Activated CD4-positive, alpha-beta T cell treated with anti-CD3 and anti-CD28 coated beads, Interleukin-2, Interleukin-6, amounts not matched to agents 100 ng/mL and 50 ng/mL, durations not matched to agents 16 hours and 8 hours (primary cell): ENCODE results near the gene DNAH11.

Experiments used
- DNase-seq: peaks from one replicate; pipeline ENCODE4 v3.0.0-alpha.2; 2020

DNAH11 gene

DNA sequence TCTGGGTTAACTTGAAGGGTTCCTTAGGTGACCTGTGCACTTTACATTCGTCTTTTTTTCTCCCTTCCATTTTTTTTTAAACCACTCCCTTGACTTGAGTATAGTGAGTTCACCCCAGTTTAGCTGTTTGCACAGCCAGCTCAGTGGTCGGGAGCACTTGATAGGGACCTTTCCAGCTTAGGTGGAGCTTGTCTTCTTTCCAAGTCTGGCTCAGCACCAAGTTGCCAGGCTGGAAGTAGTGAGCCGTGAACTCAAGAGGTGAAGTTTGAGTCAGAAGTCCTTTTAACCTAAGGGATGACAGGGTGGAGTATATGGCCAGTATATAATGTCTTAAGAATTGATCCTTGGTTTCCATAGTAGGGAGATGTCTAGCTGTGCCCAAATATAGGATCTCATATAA, 7.2 kb downstream of the DNAH11 start:
- DNase-seq: no peak

DNA sequence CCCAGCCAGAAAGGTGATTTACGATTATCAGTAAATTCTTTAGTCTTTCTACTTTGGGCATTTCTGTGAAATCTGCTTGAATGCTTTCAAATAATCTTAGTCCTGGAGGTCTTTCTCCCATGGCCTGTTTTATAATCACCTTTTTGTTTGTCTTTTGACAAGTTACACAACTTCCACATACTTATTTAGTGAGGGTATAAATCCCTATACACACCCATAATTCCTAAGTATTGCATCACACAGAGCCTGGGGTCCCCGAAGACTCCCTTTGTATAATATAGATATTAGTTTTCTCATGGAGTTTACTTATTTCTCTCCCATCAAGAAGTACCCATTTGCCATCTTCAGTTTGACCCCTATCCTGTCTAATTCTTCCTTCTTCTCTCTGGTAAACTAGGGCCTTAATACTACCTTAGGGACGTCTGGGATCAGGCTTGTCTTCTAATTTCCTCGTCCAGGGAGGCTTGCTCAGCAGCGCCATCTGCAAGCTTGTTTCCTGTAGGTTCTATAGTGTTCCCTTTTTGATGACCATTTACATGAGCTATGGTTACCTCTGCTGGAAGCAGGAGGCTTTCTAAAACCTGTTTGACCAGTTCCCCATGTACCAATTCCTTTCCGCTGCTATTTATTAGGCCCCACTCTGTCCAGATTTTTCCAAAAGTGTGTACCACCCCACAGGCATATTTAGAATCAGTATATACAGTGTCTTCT, 8.1 kb downstream of the DNAH11 start:
- DNase-seq: no peak

DNA sequence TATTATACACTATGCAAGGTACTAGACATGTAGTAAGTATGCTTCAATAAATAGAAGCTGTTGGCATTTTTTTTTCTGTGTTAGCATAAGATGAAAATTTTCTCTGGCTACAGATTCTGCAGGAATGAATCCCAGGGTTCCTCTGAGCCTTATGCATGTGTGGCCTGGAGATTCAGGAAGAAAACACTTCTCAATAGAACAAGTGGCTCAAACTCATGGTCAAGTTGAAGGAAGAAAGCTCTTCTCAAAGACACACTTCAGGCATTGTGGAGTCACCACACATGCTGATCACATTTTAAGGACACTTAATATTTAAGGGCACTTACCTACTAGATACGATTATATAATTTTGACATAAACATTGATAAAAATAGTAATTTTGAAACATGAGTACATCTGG, 19.5 kb downstream of the DNAH11 start:
- no peak for DNase-seq

GRCh38 chr7:21565614-21566013, 22.8 kb downstream of the DNAH11 start:
- no peak for DNase-seq

- no peak for DNase-seq
Measured at GRCh38 chr7:21566094-21566493, 23.3 kb downstream of the DNAH11 start.

GRCh38 chr7:21568762-21569161, 25.9 kb downstream of the DNAH11 start:
- DNase-seq: peak; percentile 16

DNA sequence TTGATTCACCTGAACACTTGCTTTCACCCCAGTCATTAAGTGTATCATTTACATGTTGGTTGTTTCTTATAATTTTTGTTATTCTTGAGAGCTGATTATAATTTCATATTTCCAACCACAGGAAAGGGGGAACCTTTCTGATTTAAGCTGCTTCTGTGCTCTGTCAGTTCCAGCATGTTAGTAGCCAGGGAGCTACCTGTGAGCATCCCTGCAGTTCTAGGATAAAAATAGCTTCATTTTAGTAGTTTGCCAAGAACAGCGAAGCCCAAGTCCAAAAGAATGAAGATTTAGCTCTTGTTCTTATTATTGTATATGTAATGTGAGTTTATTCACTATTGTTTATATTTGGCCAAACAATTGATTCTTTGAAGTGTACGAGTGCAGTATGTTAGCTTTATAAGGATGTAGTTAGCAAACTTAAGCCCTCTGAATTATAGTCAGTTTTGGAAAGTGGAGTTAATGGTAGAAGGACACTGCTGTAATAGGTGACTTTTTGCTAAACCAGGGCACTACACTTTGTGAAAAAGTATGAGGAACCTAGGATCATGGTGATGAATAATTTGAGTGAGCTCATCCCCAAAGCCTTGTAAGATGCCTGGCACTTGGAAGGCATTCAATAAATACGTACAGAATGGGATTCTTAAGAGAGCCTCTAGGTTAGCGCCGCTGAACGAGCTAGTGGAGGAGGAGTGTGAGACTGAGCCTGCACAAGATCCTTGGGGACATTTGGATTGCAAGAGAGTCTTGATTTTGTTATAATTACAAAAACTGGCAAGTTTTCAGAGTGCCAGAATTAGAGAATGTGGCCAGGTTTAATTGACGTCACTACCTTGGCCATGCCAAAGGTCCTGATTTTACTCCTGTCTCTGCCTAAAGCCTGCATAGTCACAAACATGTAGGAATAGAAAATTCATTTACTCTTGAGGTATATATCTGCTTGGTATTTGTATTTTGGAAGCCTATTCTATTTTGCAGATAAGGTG, 29.8 kb downstream of the DNAH11 start:
- DNase-seq: no peak

DNA sequence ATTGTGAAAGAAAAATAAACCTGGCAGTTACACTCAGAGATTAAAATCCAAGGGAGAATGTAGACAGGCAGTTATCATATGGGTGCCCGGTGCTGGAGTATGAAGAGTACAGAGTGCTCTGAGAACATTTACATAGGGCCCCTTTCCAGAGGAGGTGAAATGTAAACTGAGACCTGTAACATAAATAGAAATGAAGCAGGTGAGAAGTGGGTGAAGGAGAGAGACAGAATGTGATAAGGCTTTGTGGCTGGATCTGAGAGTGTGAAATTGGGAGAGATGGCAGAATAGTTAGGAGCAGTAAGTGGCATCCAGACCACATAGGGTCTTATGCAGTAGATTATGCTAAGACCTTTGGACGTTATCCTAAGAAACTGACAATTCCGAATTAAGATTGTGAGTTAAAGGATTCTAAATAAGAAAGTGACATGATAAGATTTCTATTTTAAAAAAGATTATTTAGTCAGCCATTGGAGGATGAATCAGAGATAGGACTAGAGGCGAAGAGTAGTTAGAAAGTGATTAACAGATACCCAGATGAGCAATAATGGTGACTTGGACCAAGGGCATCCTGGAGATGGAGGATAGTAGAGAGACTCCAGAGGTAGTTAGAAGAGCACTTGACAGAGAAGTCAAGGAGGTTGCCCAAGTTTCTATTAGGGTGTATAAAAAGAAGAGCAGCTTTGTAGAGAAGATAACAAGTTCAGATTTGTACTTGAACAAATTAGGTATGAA, 36.7 kb downstream of the DNAH11 start:
- DNase-seq: no peak

- DNase-seq: no peak
Measured at GRCh38 chr7:21580073-21580521, 37.3 kb downstream of the DNAH11 start.

DNA sequence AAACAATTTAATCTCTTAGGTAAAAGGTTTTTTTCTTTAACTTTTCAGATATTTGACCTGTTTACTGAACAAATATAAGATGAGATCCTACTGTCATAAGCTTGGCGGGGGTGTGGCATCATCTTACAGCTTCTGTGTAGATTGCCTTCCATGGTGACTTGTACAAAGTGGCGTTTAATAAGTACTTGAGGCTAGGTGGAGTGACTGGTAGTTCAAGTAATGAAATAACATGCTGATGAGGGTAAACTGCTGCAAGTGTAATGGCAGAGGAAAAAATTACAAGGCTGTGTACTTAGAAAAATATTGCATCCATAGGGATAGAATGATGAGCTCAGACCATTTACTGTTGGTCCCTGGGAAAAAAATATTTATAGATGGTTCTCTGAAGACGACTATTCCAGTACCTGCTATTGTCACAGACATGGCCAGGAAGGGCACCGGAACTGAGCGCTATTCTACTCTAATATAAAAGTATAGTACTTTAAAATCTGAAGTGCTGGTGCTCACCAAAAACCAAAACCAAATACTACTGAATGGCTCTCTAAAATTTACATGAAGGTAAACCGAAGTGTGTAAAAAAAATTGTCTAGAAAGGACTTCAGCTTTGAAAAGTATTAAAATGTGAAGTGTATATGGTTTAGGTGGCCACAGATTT, 42.4 kb downstream of the DNAH11 start:
- no peak for DNase-seq

- no peak for DNase-seq
Measured at GRCh38 chr7:21587139-21587784, 44.4 kb downstream of the DNAH11 start.

GRCh38 chr7:21596801-21597200, 54.0 kb downstream of the DNAH11 start:
- DNase-seq: no peak

DNA sequence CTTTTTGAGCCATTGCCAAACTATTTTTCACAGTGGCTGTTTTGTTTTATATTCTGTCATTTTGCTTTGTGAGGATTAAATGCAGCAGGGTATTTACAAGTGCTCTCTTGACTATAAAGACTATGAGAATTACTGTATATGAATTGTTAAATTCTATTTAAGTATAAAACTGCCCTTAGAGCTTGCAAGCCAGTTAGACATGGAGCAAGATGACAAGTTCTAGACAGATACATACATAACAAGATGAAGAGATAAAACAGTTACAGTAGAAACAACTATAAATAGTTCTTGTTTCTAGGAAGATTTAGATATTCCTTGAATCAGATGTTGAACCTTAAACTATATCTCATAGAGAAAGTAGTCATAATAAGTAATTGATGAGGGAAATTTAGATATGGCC, 60.6 kb downstream of the DNAH11 start:
- no peak for DNase-seq

- DNase-seq: no peak
Measured at GRCh38 chr7:21603972-21604749, 61.3 kb downstream of the DNAH11 start.

DNA sequence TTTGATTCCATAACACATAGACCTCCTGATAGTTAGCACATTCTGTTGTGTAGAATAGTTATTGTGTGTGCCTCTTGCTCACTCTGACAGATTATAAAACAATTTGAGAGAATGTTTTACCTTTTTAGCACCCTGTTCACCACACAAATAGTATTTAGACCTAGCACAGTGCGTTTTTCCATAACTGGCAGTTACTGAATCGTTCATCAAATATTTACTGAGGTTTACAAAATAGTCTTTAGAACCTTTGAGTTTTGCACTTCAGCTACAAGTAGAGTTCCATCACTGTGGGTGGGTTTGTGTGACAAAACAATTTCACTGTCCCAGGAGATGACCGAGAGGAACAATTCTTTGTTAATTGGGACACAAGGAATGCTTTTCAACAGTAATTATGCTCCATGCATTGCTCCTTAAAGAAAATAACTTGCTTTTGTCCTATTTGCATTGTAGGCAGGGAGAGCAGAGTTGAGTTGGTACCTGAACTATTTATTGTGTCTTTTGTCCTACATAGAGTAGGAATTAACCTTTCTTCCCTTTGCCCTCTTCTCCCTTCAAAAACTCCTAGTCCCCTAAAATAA, 62.3 kb downstream of the DNAH11 start:
- DNase-seq: no peak

- no peak for DNase-seq
Measured at GRCh38 chr7:21608465-21608864, 65.6 kb downstream of the DNAH11 start.

DNA sequence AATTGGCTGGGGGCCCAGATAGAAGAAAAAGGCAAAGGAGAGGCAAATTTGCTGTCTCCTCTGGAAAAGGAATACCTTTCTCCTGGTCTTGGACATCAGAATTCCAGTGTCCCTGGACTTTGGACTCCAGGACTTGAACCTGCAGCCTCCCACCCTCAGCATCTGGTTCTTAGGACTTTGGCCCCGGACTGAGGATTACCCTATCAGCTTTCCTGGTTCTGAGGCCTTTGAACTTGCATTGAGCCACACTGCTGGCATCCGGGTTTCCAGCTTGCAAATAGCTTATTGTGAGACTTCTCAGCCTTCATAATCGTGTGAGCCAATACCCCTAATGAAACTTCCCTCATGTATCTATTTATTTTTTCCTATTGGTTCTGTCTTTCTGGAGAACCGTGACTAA, 68.3 kb downstream of the DNAH11 start:
- no peak for DNase-seq

DNA sequence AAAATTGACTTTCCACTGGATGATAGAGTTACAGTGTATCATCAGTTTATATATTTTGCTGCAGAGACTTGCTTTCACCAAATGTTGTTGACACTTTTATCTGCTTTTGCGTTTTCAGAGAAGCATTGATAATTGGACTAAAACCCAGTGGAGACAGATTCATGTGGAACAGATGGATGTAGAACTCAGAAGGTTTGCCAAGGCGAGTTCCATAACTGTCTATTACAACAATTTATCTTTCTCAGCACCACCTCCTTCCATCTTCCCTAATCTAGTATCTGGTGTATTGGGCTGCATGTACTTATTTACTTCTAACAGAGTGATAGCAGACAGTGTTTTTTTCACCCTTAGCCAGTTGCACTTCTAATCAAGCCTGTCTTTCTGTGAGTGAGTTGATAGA, 73.3 kb downstream of the DNAH11 start:
- no peak for DNase-seq

DNA sequence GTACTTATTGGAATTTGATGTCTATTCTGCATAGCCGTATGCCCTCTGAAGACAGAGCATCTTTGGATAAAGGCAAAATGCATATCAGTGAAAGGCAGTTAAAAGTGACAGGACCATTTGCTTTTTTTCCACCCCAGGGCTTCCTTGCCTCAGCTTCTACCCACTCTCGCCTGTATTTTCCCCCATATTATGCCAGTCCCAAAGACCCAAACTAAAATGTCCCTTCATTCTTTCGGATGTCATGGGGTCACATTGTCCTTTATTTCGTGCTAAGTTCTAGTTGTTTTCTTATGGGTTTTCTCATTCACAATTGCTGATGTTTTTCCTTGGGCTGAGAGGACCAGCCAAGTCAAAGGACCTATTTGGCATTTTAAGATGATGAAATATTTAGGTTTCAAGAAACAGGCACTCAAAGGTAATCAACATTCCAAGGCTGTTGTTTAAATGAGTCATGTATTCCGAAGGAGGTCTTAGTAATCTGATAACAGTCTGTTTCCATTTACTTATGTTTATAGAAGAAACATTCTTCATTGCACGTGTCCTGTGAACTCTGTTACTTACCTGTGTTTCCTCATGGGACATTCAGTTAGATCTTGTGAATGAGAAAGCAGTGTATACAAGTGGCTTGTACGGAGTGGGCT, 74.1 kb downstream of the DNAH11 start:
- DNase-seq: no peak

DNA sequence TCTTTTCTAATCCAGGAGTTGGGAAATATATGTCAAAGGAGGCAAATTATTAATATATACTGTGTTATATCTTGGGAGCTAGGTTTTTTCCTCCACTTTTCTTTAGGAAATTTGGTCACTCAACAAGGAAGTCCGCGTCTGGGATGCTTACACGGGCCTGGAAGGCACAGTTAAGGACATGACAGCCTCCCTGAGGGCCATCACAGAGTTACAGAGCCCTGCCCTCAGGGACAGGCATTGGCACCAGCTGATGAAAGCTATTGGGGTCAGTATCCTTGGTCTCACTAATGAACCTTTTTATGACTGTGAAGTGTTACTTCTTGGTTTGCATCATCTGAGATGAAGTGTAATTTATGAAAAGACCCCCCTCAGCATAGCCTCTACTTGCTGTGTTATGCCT, 74.7 kb downstream of the DNAH11 start:
- DNase-seq: no peak
